Astrocyte of the spinal cord (primary cell): Measurements from ENCODE around the gene AOPEP.
A peak's percentile ranks its signal among the peaks of the same experiment; 100 is the strongest.

Source experiments
- DNase-seq: peaks from one replicate; pipeline ENCODE4 v3.0.0; 2011; ENCODE audit warnings: low read depth, low spot score
- H3K4me3 ChIP-seq: 2 replicates; pipeline ENCODE4 v1.5.1; 2011; ENCODE audit warnings: low read depth, mild to moderate bottlenecking, low read length, moderate library complexity
- in situ Hi-C: cut with HindIII; loops from 2 replicates; pipeline ENCODE4 v1.10.0; 2017; ENCODE audit warnings: low sequenced_read_pairs
- TF ChIP-seq, protein P1 (sequence below): IDR thresholded peaks from 2 replicates; pipeline ENCODE4 v1.5.1; 2012; ENCODE audit warnings: low read depth, mild to moderate bottlenecking, low read length, inconsistent platforms

The AOPEP gene

DNA sequence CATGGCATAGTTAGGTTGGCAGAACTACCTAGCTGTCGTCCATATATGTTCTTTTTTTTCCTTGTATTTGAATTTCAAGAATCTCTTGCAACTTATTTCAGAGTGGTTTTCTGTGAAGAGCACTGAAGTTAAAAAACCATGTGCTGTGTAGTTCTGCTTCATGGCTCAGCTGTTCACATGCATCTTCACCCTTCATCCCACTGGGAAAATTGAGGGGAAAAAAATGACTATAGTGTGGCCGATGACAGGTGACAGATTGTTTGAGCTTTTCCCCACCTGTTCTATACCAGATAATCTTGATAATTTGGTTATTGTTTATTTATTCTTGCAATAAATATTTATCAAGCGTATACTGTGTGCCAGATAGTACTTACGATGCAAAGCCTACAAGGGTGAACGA, 77.8 kb downstream of the AOPEP start:
- H3K4me3 ChIP-seq, result no peak overlapping the region
- in situ Hi-C loops, result no loop called here
- no peak for DNase-seq
- TF ChIP-seq, protein P1, sequence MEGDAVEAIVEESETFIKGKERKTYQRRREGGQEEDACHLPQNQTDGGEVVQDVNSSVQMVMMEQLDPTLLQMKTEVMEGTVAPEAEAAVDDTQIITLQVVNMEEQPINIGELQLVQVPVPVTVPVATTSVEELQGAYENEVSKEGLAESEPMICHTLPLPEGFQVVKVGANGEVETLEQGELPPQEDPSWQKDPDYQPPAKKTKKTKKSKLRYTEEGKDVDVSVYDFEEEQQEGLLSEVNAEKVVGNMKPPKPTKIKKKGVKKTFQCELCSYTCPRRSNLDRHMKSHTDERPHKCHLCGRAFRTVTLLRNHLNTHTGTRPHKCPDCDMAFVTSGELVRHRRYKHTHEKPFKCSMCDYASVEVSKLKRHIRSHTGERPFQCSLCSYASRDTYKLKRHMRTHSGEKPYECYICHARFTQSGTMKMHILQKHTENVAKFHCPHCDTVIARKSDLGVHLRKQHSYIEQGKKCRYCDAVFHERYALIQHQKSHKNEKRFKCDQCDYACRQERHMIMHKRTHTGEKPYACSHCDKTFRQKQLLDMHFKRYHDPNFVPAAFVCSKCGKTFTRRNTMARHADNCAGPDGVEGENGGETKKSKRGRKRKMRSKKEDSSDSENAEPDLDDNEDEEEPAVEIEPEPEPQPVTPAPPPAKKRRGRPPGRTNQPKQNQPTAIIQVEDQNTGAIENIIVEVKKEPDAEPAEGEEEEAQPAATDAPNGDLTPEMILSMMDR, result no peak

DNA sequence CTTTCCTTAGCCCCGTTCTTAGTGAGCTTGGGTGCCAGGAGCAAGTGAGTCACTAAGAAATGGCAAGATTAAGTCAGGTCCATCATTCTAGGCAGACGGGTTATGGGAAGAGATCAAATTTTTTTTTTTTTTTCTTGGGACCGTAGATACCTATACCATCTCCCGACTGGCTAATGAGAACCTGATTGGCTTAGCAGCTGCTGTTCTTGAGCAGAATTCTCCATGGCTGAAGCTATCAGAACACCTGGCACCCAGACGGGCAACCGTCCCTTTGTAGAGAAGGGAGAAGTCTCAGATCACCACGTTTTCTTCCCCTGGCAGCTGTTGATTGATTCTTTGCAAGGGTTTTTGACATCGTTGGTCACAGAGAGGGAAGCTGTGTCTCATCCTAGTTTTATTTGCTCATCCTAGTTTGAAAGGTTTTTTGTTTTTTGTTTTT, 78.6 kb downstream of the AOPEP start:
- no peak overlapping the region for H3K4me3 ChIP-seq
- no peak for DNase-seq
- in situ Hi-C loops, result no loop called here

DNA sequence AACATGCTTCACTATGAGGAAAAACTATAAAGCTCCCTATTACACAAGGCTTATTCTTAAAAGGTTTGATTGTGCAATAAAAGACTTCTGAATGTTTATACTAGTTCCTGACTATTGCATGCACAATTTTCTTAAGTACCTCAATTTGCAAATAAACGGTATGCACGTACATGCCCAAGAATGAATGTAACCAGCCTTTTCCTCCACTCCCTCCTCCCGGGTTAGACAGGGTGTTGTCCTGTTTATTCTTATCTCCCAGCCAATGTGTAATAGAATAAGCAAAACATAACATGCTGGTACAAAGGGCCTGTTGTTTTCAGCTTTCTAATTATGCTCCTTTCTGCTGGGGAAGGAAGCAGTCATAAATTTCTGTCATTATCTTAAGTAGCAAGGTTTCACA, 79.1 kb downstream of the AOPEP start:
- no peak overlapping the region for H3K4me3 ChIP-seq
- in situ Hi-C loops, result no loop called here
- peak; percentile 87 for DNase-seq
- TF ChIP-seq, protein P1, result no peak

More for the DNA sequence above, 78.6 kb downstream of the AOPEP start:
- TF ChIP-seq, protein P1, result no peak

DNA sequence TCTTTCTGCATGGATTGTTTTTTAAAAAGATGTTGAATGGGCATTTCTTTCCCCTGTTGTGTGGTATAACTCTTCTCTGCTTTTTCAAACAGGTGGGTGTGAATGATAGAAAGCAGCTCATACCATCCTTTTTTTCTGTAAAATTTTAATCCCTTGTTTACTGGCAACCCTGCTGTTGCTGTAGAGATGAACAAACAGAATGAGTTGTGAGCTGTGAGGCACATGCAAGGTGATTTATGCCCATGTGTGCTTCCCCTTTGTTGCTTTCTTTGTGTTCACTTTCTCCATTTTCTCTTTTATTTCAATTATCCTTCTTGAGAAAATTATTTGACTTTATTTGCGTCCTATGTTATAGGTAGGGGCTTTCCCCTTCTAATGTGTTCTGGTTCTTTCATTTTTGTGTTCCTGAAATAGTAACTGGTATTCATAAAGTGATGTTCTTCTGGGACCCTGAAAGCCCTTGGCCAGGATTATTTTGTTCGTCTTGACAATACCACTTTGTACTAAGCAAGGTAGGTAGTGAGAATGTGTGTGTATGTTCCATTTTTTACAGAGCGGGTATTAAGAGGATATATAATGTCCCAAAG, 79.9 kb downstream of the AOPEP start:
- DNase-seq, result no peak
- no peak overlapping the region for H3K4me3 ChIP-seq
- TF ChIP-seq, protein P1, result no peak
- in situ Hi-C loops, result no loop called here

DNA sequence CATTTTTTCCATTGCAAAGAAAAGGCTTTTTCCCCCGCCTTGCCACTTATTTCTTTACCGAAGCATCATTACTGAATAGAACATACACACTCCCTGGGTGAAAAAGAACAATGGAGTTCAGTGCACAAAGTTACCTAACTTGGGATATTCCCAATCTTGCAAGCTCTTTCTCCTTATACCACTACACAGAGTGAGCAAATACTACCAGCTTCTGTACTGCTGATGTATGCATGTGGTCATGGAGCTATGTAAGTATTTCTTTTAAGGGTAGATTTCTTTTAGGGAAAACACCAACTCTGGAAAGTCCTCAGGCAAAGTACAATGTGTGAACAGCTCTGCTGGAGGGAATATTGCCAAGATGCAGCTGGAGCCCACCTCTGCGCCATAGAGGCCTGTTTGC, 81.1 kb downstream of the AOPEP start:
- TF ChIP-seq, protein P1, result no peak

DNA sequence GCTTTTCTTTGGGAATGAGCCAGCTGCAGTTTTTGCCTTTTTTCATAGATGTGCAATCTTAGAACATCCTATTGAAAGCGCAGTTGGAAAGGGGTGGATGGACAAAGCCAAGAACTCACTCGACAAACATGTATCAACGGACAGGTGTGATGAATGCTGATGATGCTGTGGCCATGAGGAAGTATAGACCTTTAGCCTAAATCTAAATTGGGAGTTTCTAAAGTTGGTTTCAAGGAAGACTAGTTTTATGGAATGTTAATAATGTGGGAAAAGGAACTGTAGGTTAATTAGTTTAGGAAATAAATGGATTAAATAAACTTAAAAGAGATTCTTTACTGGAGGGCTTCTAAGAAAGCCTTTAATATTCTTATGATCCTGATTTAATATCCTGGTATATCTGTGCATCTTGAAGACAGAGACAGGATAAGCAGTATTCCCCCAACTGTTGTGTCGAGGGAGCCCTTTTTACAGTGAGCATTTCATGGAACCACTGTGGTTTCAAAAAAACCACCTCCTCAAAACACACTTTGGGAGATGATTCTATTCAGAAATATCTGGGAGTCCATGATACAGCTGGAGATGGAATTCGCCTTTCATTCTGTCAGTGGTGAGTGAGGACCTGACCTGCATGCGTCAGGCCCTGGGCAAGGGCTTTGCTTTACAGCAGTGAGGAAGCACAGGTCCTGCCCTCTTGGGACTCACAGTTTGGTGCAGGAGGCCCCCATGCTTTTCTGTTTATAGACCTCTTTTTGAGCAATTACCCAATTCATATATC, 82.6 kb downstream of the AOPEP start:
- TF ChIP-seq, protein P1, result no peak
- in situ Hi-C loops, result no loop called here
- peak; percentile 44 for DNase-seq
- no peak overlapping the region for H3K4me3 ChIP-seq

More for the DNA sequence above, 81.1 kb downstream of the AOPEP start:
- DNase-seq, result no peak
- no peak overlapping the region for H3K4me3 ChIP-seq
- in situ Hi-C loops, result no loop called here
